ENCODE data around the gene MST1.

DNA sequence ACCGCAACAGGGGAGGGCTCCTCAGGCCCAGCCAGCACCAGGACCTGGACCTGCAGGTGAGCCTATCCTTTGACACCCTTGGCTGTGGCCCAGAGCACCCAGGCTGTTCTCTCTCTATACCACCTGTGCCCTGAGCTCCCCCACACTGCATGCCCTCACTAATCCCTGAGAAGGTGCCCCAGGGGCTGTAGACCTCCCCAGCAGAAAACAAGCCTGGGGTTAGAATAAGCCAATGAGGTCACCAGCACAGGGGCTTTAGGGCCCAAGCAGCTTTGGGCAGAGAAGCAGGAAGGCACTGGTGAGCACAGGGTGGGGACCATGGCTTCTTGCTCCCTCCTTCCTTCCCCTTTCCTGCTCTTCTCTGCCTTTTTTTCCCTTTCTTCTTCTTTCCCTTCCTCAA lies 25.4 kb downstream of the MST1 start:
- TF ChIP-seq, protein P1, sequence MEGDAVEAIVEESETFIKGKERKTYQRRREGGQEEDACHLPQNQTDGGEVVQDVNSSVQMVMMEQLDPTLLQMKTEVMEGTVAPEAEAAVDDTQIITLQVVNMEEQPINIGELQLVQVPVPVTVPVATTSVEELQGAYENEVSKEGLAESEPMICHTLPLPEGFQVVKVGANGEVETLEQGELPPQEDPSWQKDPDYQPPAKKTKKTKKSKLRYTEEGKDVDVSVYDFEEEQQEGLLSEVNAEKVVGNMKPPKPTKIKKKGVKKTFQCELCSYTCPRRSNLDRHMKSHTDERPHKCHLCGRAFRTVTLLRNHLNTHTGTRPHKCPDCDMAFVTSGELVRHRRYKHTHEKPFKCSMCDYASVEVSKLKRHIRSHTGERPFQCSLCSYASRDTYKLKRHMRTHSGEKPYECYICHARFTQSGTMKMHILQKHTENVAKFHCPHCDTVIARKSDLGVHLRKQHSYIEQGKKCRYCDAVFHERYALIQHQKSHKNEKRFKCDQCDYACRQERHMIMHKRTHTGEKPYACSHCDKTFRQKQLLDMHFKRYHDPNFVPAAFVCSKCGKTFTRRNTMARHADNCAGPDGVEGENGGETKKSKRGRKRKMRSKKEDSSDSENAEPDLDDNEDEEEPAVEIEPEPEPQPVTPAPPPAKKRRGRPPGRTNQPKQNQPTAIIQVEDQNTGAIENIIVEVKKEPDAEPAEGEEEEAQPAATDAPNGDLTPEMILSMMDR (IDR thresholded peaks at IDR 0.05) = no peak
- TF ChIP-seq POLR2A (IDR thresholded peaks at IDR 0.05) (no peak), POLR2AphosphoS5 (IDR thresholded peaks at IDR 0.05; ENCODE audit: insufficient read depth in 1 of 2, low read depth in 1 of 2) (no peak)
